GM19328 (cell line): Measurements from ENCODE around the gene C1QTNF2.

ENCODE experiments used
- ATAC-seq: cut with Tn5 transposase; IDR thresholded peaks from one replicate; pipeline ENCODE4 v1.9.1; 2021; ENCODE audit warnings: mild to moderate bottlenecking, moderate library complexity; ENCODE audit not compliant: unreplicated experiment

Gene C1QTNF2

DNA sequence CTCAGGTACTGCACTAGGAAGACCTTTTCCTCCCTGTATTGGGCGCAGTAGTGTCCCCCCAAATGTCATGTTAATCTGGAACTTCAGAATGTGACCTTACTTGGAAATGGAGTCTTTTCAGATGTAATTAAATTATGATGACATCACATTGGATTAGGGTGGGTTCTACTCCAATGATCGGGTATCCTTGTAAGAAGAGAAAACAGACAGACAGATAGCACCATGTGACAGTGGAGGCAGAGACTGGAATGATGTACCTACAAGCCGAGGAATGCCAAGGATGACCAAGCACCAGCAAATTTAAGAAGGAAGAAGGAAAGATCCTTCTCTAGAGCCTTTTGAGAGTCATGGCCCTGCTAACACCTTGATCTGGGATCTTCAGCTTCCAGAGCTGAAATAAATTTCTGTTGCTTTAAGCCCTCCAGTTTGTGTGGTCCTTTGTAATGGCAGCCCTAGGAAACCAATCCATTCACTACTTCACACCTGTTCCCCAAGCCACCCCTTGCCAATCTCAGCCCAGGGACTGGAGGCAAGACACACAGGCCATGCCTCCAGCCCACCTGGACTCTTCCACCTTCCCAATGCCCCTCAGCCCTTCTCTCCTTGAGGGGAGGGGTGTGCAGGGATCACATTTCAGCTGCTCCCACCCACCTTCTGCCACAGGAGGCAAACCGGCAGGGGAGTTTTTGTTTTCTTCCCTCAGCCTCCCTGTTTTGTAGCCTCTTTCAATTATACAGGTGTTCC is 59.7 kb downstream of the C1QTNF2 start:
- no peak for ATAC-seq

DNA sequence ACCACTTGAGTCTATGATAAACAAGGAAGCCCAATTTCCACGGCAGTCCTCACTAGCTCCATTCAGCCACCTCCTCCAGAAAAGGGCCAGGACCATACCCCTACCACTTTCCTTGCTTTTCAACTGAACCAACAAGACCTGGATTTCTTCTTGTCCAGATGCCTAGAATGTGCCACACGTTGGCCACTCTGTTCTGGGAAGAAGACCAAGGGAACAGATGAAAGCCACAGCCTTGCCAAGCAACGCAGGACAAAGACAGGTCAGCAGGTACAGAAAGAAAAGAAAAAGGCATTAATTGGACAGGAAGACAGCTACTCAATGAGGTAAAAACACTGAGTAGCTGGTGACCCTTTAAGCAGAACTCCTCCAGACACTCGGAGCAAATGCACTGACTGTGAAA is 60.3 kb downstream of the C1QTNF2 start:
- ATAC-seq = no peak

DNA sequence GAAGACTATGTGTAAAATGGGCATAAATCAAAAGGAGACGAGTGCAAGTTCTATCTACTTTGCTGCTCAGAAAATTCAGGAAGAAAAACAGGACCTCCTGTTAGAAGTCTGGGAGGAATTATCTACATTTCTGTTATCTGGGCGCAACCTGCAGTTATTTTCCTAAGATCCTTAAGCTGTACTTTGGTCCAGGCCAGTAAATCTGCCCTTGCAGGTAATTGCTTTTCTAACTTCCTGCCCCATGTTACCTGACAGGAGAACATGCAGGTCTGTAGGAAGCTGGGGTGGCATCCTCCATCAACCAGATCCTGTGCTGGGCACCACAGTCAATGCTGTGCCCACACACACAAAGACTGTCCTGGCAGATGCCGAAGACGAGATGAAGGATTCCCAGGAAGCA is 63.7 kb downstream of the C1QTNF2 start:
- ATAC-seq = no peak

DNA sequence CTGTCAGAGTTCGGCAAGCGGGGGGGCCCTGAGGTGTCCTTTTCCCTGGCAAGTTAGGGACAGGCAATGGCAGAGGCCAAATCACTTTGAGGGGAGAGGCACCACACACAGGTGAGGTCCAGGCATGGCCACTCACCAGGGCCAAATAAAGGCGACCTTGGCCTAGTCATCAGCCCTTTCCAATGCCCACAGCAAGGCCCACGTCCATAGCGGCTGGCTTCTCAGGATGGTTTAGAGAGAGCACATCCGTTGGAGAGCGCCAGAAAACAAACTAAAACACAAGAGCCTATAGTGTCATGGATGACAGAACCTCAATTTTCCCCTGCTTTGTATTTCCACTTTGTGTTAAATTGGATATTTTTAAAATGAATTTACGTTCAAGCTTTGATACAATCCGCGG is 65.1 kb downstream of the C1QTNF2 start:
- ATAC-seq = no peak

DNA sequence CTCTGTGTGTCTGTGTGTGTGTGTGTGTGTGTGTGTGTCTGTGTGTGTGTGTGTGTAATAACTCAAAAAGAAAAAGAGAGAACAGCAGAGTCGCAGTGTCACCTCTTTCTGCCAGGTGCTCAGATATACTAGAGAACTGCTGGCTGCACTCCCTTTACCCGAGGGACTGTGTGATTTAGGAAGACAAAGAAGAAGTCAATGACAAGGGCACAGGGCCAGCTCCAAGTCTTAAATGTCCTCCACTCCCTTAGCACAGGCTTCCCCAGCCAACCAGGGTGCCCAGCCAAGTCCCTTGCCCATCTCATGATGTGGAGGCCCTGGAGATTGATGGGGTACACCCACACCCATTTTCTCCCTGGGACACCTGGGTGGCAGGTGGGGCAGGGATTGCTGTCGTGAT is 66.7 kb downstream of the C1QTNF2 start:
- no peak for ATAC-seq

DNA sequence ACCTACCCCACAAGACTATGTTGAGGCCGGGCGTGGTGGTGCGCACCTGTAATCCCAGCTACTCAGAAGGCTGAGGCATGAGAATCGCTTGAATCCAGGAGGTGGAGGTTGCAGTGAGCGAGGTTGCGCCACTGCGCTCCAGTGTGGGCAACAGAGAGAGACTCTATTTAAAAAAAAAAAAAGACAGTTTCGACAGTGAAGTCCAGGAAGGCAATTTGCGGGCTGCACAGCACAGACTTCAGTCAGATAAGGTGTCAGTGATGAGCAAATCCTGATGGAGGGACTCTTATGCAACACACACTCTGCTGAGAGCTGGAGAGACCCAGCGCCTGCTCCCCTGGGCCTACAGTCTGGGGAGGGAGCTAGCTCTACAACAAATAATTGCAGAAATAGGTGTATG is 72.2 kb downstream of the C1QTNF2 start:
- ATAC-seq = no peak

DNA sequence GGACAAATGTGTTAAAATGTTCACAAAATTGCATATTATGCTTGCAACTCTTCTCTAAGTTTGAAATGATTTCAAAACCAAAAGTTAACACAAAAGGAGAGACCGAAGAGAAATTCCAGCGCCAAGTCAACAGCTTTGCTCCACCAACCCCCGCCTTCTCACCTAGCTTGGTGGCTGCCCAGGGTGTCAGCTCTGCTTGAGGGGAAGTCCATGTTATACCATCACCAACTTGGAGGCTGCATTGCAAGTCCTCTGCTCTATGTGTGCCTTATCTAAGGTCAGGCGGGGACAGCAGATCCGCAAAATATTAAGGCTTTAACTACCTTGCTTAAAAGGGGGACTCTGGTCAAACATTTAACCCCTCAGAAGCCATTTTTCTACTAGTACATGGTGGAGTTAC is 72.7 kb downstream of the C1QTNF2 start:
- no peak for ATAC-seq
